HG02981 (cell line): ENCODE measurements around the gene MLPH.

Source experiments
- ATAC-seq: cut with Tn5 transposase; IDR thresholded peaks from one replicate; pipeline ENCODE4 v1.9.1; 2021; ENCODE audit warnings: mild to moderate bottlenecking, moderate library complexity; ENCODE audit not compliant: unreplicated experiment

The MLPH gene

GRCh38 chr2:237497009-237497837 lies 10.2 kb downstream of the MLPH start:
- ATAC-seq, result no peak

DNA sequence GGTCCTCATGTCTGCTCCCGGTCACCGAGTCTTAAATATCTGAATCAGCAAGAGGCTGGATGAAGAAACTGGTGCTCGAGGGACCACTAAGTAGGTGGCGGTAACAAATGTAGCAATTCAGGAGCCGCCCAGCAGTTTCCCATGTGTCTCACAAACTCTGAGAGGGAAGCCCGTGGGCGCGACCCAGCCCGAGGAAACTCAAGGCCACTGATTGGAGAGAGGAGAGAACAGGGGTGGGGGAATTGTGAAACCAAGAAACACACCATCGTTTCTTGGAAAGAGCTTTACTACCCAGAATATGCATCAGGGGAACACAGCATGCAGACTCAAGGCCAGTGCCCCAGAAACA lies 10.8 kb downstream of the MLPH start:
- ATAC-seq, result no peak

DNA sequence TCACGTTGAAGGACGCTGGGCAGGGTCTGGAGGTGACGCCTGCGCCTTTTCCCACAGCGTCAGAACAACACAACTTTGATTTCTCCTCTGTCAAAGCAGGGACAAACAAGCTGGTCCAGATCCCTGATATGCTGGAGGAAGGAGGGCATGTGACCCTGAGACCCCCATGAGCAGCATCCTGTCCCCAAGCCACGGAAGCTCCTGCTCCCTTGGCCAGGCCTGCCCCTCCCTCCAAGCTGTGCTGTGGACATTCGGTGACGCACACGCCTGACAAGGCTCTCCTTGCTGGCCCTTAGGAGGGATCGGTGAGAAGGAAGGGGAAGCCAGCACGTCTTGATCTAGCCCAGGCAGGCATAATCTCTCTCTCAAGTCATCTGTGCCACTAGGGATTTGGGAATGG lies 11.3 kb downstream of the MLPH start:
- ATAC-seq, result no peak

- no peak for ATAC-seq
Measured at GRCh38 chr2:237500681-237501424, 13.8 kb downstream of the MLPH start.

GRCh38 chr2:237501892-237502513 lies 15.0 kb downstream of the MLPH start:
- no peak for ATAC-seq

GRCh38 chr2:237503201-237503600 lies 16.1 kb downstream of the MLPH start:
- no peak for ATAC-seq

- ATAC-seq, result no peak
Measured at GRCh38 chr2:237505188-237505939, 18.3 kb downstream of the MLPH start.

- ATAC-seq, result no peak
Measured at GRCh38 chr2:237507512-237507911, 20.5 kb downstream of the MLPH start.

- no peak for ATAC-seq
Measured at GRCh38 chr2:237508361-237508760, 21.3 kb downstream of the MLPH start.

DNA sequence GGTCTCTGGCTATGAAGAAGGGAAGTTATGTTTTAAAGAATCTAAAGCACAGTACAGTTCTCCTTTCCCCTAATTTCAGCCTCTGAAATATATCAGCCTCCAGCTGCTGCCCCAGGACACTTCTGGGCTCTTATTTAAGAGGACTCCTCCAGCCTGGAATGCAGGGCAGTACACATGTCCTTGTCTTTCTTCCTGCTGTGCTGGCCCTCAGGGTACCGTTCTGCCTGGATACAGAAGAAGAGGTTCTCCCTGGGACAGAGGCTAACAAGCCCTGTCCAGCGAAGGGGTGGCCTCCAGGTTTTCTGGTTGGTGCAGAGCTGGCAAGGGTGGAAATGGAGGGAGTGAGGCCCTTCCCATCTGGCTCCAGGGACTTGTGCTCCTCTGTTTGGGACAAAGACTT lies 22.1 kb downstream of the MLPH start:
- ATAC-seq, result no peak

DNA sequence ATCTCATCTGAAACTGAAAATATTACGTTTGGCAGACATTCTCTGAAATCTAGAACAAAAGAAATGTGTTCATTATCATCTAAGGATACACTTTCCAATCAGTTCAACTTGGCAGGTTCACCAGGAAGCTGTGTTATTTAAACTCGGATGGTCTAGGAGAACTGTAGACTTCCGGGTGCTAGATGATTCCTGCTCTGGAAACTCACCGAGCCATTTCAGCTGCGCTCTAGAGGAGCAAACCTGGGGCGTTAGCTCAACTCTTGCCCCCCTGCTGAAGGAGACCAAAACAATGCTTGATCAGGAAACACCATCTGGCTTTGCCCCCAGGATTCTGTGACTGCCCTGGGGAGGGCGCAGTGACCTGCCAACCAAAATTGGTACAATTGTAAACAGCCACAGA lies 22.9 kb downstream of the MLPH start:
- ATAC-seq, result no peak

- ATAC-seq, result no peak
Measured at GRCh38 chr2:237510502-237511217, 23.6 kb downstream of the MLPH start.

DNA sequence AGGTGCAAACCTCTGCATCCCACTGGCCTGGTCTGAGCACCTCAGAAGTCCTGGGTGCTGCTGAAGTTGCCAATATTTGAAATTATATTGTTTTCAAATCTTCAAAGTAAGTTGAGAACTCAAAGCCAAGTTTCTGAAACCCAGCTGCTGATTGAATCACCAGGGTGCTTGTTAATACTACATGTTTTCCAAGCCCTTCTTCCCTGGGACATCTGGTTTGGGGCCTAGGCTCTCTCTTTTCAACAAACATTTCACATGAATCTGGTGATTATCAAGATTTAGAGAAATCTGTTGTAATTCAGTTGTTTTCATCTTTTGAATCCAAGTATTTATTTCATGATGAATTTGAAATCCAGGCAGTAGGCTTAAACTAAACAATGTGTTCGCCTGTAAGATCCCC lies 24.4 kb downstream of the MLPH start:
- ATAC-seq, result no peak

DNA sequence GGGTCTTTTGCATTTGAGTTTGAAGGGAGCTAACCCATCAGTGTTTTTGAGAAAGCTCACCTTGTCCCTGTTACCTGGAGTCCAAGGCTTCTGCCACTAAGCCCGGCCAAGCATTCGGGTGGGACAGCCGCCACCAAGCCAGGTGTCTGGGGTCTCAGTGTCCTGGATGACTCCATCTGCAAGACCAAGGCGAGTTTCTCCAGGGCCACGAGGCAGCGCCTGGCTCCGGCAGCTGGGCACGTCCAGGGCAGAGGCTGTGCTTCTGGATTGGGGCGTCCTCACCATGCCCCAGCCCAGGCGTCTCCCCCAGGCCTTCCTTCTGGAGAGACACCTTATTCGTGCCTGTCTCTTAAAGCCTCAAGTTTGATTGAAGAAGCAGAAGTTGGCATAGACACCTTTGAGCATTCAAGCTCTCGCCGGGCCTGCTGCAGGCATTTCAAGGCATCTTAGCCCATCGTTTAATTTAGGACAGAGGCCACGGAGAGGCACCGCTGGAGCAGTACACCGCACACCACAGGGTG lies 24.9 kb downstream of the MLPH start:
- ATAC-seq, result no peak

DNA sequence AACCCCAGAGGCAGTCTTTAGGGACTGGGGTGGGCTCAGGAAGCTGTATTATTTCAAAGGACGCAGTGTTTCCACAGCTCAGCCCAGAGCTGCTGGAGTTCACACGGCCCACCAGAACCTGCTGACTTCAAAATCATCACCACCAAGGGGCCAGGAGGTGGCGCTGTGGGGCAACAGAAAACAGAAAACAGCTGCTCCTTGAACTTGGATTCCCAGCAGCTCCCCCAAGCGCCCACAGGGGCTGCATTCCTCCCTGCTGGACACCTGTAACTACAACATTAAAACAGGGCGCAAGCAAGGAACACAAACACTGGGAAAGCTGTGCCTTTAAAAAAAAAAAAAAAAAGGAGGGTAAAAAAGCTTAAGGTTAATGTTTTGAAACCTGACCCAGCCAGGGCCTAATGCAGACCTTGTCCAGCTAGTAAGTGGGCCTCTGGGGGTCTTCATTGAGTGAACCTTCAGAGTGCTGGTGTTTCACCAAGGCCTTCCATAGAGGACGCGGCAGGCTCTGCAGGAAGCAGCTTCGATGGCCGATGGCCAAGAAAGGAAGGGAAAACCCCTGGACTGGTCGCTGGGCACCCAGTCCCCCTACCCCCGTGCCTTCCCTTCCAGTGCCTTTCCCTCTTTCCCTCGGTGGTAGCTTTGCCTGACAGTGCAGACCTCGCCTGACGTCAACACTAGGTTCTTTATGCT lies 25.9 kb downstream of the MLPH start:
- ATAC-seq, result no peak

DNA sequence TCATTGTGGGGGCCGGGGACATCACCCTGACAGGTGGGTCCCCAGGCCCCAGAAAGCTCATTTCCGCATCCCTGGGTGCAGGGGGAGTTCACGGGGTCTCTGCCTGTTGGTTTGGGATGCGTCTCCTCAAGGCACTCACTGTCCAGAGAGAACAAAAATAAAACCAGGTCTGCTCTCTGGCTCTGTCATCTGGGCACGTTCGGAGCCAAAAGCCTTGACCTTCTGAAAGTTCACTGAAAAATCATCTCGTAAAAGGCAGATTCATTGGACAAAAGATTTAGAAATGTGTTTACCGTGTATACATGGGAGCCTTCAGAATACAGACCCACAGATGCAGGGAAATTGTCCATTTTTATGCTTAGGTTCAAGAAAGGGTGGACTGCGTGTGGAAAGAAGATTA lies 26.6 kb downstream of the MLPH start:
- no peak for ATAC-seq

GRCh38 chr2:237514474-237515130 lies 27.6 kb downstream of the MLPH start:
- ATAC-seq, result no peak

- ATAC-seq, result no peak
Measured at GRCh38 chr2:237515166-237515565, 28.1 kb downstream of the MLPH start.

DNA sequence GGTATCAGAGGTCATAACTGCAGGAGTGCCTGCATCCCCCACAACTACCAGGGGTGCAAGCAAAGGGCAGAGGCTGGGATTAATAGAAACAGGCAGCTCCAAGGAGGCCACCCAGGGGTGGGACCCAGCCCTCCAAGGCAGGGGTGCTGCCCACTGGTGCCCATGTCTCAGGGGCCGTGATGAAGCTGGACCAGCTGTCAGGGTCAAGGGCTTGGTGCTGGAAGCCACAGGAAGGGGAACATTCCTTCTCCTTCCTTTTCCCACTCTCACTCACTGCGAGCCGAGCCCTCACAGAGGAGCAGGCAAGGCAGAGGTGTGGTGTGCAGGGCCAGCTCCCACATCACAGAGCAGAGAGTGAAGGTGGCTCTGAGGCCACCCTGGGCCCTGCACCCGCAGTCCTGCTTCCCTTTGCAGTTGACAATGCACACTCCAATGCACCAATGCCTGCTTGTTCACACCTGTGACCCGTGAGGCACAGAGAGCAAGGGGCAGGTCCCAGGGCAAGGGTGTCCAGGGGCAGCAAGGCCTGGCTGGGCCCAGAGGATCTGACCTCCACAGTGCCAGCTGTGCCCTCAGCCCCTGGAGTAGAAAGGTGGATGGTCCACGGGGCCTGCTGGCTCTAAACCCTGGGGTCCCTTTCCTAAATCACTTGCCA lies 28.7 kb downstream of the MLPH start:
- no peak for ATAC-seq
